CD4-positive, alpha-beta T cell treated with Interleukin-15 for 1 hour (primary cell): ENCODE results near the gene RARG.
A peak's percentile ranks its signal among the peaks of the same experiment; 100 is the strongest.

Source experiments
- DNase-seq: peaks from one replicate; pipeline ENCODE4 v3.0.0-alpha.2; 2020

The RARG gene

GRCh38 chr12:53222806-53223261, 9.2 kb downstream of the RARG start:
- DNase-seq = no peak

- DNase-seq = no peak
Measured at GRCh38 chr12:53222170-53222721, 9.8 kb downstream of the RARG start.

- DNase-seq = peak; percentile 65
Measured at GRCh38 chr12:53221203-53222080, 10.6 kb downstream of the RARG start.

- DNase-seq = peak; percentile 87
Measured at GRCh38 chr12:53220694-53221202, 11.3 kb downstream of the RARG start.

- DNase-seq = peak; percentile 75
Measured at GRCh38 chr12:53219956-53220693, 11.9 kb downstream of the RARG start.

GRCh38 chr12:53219292-53219955, 12.6 kb downstream of the RARG start:
- DNase-seq = no peak

- DNase-seq = no peak
Measured at GRCh38 chr12:53218551-53219291, 13.3 kb downstream of the RARG start.

GRCh38 chr12:53217931-53218307, 14.1 kb downstream of the RARG start:
- no peak for DNase-seq

- peak; percentile 80 for DNase-seq
Measured at GRCh38 chr12:53217051-53217930, 14.7 kb downstream of the RARG start.

- no peak for DNase-seq
Measured at GRCh38 chr12:53215497-53215896, 16.5 kb downstream of the RARG start.

- DNase-seq = no peak
Measured at GRCh38 chr12:53214687-53215455, 17.1 kb downstream of the RARG start.

GRCh38 chr12:53214221-53214620, 17.8 kb downstream of the RARG start:
- no peak for DNase-seq

- peak; percentile 81 for DNase-seq
Measured at GRCh38 chr12:53213348-53213747, 18.7 kb downstream of the RARG start.

GRCh38 chr12:53212931-53213330, 19.1 kb downstream of the RARG start:
- DNase-seq = no peak

- no peak for DNase-seq
Measured at GRCh38 chr12:53211476-53212381, 20.3 kb downstream of the RARG start.

- no peak for DNase-seq
Measured at GRCh38 chr12:53210843-53211242, 21.2 kb downstream of the RARG start.

GRCh38 chr12:53208877-53209463, 23.0 kb downstream of the RARG start:
- no peak for DNase-seq

GRCh38 chr12:53208435-53208834, 23.6 kb downstream of the RARG start:
- DNase-seq = no peak

GRCh38 chr12:53207042-53207441, 25.0 kb downstream of the RARG start, which contains the start of gene ITGB7:
Gene ITGB7 (minus strand): TSS chr12:53207251. CDS start chr12:53200443, 6,808 bp downstream.
- DNase-seq = peak; percentile 78
